GM23338 (cell line): ENCODE results near the gene NTNG1.

Experiments
- CREB1 ChIP-seq: fragments of 250-450 bp; sonication (Bioruptor Pico); IDR thresholded peaks from 2 replicates; pipeline ENCODE4 v1.5.0; 2020; ENCODE audit warnings: low read depth, mild to moderate bottlenecking, moderate library complexity
- EZH2 ChIP-seq: fragments of 200-600 bp; sonication (generic); IDR thresholded peaks from one replicate; pipeline ENCODE4 v1.8.0; 2017; ENCODE audit warnings: antibody characterized with exemption, mild to moderate bottlenecking, low read depth; ENCODE audit not compliant: unreplicated experiment
- EZH2phosphoT487 ChIP-seq: fragments of 200-600 bp; sonication (generic); IDR thresholded peaks from one replicate; pipeline ENCODE4 v1.8.1; 2018; ENCODE audit warnings: antibody characterized with exemption; ENCODE audit not compliant: unreplicated experiment
- JUNB ChIP-seq: IDR thresholded peaks from one replicate; pipeline ENCODE4 v1.6.1; 2016; ENCODE audit warnings: antibody characterized with exemption; ENCODE audit not compliant: unreplicated experiment
- NANOG ChIP-seq: IDR thresholded peaks from 2 replicates; pipeline ENCODE4 v1.6.1; 2016; ENCODE audit warnings: antibody characterized with exemption, borderline replicate concordance
- POLR2AphosphoS5 ChIP-seq: IDR thresholded peaks from 2 replicates; pipeline ENCODE4 v1.6.1; 2016; ENCODE audit warnings: antibody characterized with exemption, low read depth
- ZNF331 ChIP-seq: fragments of 250-450 bp; sonication (Bioruptor Pico); IDR thresholded peaks from 2 replicates; pipeline ENCODE4 v1.5.0; 2020; ENCODE audit warnings: low read depth, mild to moderate bottlenecking, moderate library complexity
- TF ChIP-seq, protein P1 (sequence below), 2 experiments: fragments of 200-600 bp in 1 of 2; sonication (generic) in 1 of 2; conservative IDR thresholded peaks; 2 replicates each; pipeline versions ENCODE4 v1.5.1 to v1.6.1; 2016 to 2017; ENCODE audit warnings: antibody characterized with exemption in 2 of 2, low read depth in 2 of 2, mild to moderate bottlenecking in 2 of 2, moderate library complexity in 1 of 2
- TF ChIP-seq, protein P2 (sequence below): IDR thresholded peaks from one replicate; pipeline ENCODE4 v1.6.1; 2018; ENCODE audit warnings: antibody characterized with exemption; ENCODE audit not compliant: unreplicated experiment
- TF ChIP-seq, protein P3 (sequence below): IDR thresholded peaks from 2 replicates; pipeline ENCODE4 v1.6.1; 2016; ENCODE audit warnings: antibody characterized with exemption
- TF ChIP-seq, protein P4 (sequence below): fragments of 250-450 bp; sonication (Bioruptor Pico); IDR thresholded peaks from 2 replicates; pipeline ENCODE4 v1.5.0; 2020; ENCODE audit warnings: mild to moderate bottlenecking, moderate library complexity

DNA sequence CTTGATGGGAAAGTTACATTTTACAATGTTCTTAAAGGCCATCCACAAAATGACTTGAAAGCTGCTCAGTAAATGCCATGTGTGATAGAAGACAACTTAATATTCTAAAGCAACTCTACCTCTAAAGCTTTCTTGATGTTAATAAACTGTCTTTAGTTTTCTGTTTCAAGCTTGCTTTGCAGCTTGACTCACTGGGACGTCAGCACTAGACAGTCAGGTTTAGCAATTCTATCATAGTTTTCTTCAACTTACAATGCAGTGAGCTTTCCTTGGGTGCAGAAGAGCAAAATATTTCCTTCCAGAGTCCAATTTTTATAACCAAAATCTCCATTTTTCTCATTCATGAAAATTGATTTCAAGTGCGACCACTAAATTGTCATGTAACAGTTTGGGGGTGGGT, 273.1 kb downstream of the NTNG1 start:
- TF ChIP-seq, protein P1, sequence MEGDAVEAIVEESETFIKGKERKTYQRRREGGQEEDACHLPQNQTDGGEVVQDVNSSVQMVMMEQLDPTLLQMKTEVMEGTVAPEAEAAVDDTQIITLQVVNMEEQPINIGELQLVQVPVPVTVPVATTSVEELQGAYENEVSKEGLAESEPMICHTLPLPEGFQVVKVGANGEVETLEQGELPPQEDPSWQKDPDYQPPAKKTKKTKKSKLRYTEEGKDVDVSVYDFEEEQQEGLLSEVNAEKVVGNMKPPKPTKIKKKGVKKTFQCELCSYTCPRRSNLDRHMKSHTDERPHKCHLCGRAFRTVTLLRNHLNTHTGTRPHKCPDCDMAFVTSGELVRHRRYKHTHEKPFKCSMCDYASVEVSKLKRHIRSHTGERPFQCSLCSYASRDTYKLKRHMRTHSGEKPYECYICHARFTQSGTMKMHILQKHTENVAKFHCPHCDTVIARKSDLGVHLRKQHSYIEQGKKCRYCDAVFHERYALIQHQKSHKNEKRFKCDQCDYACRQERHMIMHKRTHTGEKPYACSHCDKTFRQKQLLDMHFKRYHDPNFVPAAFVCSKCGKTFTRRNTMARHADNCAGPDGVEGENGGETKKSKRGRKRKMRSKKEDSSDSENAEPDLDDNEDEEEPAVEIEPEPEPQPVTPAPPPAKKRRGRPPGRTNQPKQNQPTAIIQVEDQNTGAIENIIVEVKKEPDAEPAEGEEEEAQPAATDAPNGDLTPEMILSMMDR (conservative IDR thresholded peaks at IDR 0.05; ENCODE audit: low read depth in 2 of 2): no peak
- TF ChIP-seq POLR2AphosphoS5 (no peak), EZH2 (no peak), JUNB (no peak), EZH2phosphoT487 (no peak), ZNF331 (CRISPR knock-in tag) (no peak), NANOG (no peak), CREB1 (no peak)
- TF ChIP-seq, protein P2, sequence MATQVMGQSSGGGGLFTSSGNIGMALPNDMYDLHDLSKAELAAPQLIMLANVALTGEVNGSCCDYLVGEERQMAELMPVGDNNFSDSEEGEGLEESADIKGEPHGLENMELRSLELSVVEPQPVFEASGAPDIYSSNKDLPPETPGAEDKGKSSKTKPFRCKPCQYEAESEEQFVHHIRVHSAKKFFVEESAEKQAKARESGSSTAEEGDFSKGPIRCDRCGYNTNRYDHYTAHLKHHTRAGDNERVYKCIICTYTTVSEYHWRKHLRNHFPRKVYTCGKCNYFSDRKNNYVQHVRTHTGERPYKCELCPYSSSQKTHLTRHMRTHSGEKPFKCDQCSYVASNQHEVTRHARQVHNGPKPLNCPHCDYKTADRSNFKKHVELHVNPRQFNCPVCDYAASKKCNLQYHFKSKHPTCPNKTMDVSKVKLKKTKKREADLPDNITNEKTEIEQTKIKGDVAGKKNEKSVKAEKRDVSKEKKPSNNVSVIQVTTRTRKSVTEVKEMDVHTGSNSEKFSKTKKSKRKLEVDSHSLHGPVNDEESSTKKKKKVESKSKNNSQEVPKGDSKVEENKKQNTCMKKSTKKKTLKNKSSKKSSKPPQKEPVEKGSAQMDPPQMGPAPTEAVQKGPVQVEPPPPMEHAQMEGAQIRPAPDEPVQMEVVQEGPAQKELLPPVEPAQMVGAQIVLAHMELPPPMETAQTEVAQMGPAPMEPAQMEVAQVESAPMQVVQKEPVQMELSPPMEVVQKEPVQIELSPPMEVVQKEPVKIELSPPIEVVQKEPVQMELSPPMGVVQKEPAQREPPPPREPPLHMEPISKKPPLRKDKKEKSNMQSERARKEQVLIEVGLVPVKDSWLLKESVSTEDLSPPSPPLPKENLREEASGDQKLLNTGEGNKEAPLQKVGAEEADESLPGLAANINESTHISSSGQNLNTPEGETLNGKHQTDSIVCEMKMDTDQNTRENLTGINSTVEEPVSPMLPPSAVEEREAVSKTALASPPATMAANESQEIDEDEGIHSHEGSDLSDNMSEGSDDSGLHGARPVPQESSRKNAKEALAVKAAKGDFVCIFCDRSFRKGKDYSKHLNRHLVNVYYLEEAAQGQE: no peak
- TF ChIP-seq, protein P3, sequence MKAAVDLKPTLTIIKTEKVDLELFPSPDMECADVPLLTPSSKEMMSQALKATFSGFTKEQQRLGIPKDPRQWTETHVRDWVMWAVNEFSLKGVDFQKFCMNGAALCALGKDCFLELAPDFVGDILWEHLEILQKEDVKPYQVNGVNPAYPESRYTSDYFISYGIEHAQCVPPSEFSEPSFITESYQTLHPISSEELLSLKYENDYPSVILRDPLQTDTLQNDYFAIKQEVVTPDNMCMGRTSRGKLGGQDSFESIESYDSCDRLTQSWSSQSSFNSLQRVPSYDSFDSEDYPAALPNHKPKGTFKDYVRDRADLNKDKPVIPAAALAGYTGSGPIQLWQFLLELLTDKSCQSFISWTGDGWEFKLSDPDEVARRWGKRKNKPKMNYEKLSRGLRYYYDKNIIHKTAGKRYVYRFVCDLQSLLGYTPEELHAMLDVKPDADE: no peak
- TF ChIP-seq, protein P4, sequence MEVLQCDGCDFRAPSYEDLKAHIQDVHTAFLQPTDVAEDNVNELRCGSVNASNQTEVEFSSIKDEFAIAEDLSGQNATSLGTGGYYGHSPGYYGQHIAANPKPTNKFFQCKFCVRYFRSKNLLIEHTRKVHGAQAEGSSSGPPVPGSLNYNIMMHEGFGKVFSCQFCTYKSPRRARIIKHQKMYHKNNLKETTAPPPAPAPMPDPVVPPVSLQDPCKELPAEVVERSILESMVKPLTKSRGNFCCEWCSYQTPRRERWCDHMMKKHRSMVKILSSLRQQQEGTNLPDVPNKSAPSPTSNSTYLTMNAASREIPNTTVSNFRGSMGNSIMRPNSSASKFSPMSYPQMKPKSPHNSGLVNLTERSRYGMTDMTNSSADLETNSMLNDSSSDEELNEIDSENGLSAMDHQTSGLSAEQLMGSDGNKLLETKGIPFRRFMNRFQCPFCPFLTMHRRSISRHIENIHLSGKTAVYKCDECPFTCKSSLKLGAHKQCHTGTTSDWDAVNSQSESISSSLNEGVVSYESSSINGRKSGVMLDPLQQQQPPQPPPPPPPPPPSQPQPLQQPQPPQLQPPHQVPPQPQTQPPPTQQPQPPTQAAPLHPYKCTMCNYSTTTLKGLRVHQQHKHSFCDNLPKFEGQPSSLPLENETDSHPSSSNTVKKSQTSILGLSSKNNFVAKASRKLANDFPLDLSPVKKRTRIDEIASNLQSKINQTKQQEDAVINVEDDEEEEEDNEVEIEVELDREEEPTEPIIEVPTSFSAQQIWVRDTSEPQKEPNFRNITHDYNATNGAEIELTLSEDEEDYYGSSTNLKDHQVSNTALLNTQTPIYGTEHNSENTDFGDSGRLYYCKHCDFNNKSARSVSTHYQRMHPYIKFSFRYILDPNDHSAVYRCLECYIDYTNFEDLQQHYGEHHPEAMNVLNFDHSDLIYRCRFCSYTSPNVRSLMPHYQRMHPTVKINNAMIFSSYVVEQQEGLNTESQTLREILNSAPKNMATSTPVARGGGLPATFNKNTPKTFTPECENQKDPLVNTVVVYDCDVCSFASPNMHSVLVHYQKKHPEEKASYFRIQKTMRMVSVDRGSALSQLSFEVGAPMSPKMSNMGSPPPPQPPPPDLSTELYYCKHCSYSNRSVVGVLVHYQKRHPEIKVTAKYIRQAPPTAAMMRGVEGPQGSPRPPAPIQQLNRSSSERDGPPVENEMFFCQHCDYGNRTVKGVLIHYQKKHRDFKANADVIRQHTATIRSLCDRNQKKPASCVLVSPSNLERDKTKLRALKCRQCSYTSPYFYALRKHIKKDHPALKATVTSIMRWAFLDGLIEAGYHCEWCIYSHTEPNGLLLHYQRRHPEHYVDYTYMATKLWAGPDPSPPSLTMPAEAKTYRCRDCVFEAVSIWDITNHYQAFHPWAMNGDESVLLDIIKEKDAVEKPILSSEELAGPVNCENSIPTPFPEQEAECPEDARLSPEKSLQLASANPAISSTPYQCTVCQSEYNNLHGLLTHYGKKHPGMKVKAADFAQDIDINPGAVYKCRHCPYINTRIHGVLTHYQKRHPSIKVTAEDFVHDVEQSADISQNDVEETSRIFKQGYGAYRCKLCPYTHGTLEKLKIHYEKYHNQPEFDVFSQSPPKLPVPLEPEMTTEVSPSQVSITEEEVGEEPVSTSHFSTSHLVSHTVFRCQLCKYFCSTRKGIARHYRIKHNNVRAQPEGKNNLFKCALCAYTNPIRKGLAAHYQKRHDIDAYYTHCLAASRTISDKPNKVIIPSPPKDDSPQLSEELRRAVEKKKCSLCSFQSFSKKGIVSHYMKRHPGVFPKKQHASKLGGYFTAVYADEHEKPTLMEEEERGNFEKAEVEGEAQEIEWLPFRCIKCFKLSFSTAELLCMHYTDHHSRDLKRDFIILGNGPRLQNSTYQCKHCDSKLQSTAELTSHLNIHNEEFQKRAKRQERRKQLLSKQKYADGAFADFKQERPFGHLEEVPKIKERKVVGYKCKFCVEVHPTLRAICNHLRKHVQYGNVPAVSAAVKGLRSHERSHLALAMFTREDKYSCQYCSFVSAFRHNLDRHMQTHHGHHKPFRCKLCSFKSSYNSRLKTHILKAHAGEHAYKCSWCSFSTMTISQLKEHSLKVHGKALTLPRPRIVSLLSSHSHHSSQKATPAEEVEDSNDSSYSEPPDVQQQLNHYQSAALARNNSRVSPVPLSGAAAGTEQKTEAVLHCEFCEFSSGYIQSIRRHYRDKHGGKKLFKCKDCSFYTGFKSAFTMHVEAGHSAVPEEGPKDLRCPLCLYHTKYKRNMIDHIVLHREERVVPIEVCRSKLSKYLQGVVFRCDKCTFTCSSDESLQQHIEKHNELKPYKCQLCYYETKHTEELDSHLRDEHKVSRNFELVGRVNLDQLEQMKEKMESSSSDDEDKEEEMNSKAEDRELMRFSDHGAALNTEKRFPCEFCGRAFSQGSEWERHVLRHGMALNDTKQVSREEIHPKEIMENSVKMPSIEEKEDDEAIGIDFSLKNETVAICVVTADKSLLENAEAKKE (CRISPR knock-in tag): no peak
